HEK293T (cell line): ENCODE data around the gene SLC1A4.

Experiments
- BHLHE40 ChIP-seq: fragments of 450-650 bp; IDR thresholded peaks from 2 replicates; pipeline ENCODE4 v1.6.1; 2016; ENCODE audit warnings: mild to moderate bottlenecking, moderate library complexity, borderline replicate concordance
- FOXA1 ChIP-seq: fragments of 450-650 bp; IDR thresholded peaks from 2 replicates; pipeline ENCODE4 v1.6.1; 2016; ENCODE audit warnings: mild to moderate bottlenecking
- FOXK2 ChIP-seq: fragments of 450-650 bp; IDR thresholded peaks from 2 replicates; pipeline ENCODE4 v1.6.1; 2016; ENCODE audit warnings: mild to moderate bottlenecking
- HDGF ChIP-seq: fragments of 450-650 bp; IDR thresholded peaks from 2 replicates; pipeline ENCODE4 v1.6.1; 2017; ENCODE audit warnings: antibody characterized with exemption, borderline replicate concordance
- LEF1 ChIP-seq: fragments of 450-650 bp; IDR thresholded peaks from 2 replicates; pipeline ENCODE4 v1.6.1; 2017; ENCODE audit warnings: mild to moderate bottlenecking, borderline replicate concordance
- SP1 ChIP-seq: fragments of 450-650 bp; IDR thresholded peaks from 2 replicates; pipeline ENCODE4 v1.6.1; 2017
- TARDBP ChIP-seq: fragments of 450-650 bp; IDR thresholded peaks from 2 replicates; pipeline ENCODE4 v1.6.1; 2016
- TF ChIP-seq, protein P1 (sequence below): fragments of 450-650 bp; IDR thresholded peaks from 2 replicates; pipeline ENCODE4 v1.6.1; 2016

- no peak for TF ChIP-seq HDGF
- TF ChIP-seq FOXA1 = no peak
- TF ChIP-seq SP1 = no peak
- no peak for TF ChIP-seq TARDBP
- TF ChIP-seq, protein P1, sequence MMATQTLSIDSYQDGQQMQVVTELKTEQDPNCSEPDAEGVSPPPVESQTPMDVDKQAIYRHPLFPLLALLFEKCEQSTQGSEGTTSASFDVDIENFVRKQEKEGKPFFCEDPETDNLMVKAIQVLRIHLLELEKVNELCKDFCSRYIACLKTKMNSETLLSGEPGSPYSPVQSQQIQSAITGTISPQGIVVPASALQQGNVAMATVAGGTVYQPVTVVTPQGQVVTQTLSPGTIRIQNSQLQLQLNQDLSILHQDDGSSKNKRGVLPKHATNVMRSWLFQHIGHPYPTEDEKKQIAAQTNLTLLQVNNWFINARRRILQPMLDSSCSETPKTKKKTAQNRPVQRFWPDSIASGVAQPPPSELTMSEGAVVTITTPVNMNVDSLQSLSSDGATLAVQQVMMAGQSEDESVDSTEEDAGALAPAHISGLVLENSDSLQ = no peak
- TF ChIP-seq LEF1 = no peak
- no peak for TF ChIP-seq BHLHE40
- TF ChIP-seq FOXK2 = no peak
Measured at GRCh38 chr2:65031341-65032018, 42.3 kb downstream of the SLC1A4 start.
